Right lobe of liver (tissue), 4 donors: Measurements from ENCODE around the gene TCF4.

Experiments
- CTCF ChIP-seq, 4 donors: fragments of 200-600 bp in 3 of 4; fragments of 450-650 bp in 1 of 4; IDR thresholded peaks; one replicate each; pipeline versions ENCODE4 v1.5.1 to v1.8.0; 2016 to 2022; ENCODE audit warnings: antibody characterized with exemption in 4 of 4, mild to moderate bottlenecking in 2 of 4
- POLR2A ChIP-seq: fragments of 450-650 bp; IDR thresholded peaks from one replicate; pipeline ENCODE4 v1.6.1; 2017; ENCODE audit warnings: antibody characterized with exemption, mild to moderate bottlenecking
- donor health status: DM: no; HTN: no; CAD: no.
- donor health status: DM: no; HTN: no; CAD: no.
- donor health status: DM: no; HTN: yes; CAD: no.

DNA sequence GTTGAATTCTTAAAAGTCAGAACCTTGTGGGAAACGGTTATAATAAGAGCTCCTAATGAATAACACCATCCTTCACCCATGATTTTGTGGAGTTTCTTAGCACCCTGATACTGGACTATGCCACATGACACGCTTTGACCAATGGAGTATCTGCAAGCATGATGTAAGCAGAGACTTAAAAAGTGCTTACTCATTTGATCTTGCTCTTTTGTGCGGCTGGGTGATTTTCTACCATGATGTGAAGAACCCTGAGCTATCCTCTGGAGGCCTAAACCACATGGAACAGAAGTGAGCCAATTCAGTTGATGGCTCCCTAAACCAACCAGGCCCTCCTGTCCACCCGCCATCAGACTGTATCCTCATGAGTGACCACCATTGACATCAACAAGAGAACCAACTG, 70.9 kb downstream of the TCF4 start:
- TF ChIP-seq POLR2A (no peak), CTCF (IDR thresholded peaks at IDR 0.05) (no peak)
